Memory B cell (primary cell): ENCODE results near the gene MLANA.
A peak's percentile ranks its signal among the peaks of the same experiment; 100 is the strongest.

Experiments
- ATAC-seq: fragments of 150-1000 bp; cut with Tn5 transposase; 2 replicates; pipeline ENCODE4 v1.10.0; 2021; ENCODE audit warnings: low read depth, mild to moderate bottlenecking, moderate library complexity
- DNase-seq, 2 donors: peaks; one replicate each; pipeline ENCODE4 v3.0.0; 2022; ENCODE audit warnings: low spot score in 2 of 2
- H3K27ac Mint-ChIP-seq: one replicate; pipeline ENCODE4 v1.8.0; 2022; ENCODE audit warnings: mild to moderate bottlenecking, moderate library complexity, mixed read lengths
- H3K27me3 Mint-ChIP-seq: one replicate; pipeline ENCODE4 v1.8.0; 2022; ENCODE audit warnings: mixed read lengths
- H3K36me3 Mint-ChIP-seq: one replicate; pipeline ENCODE4 v1.8.0; 2022; ENCODE audit warnings: mild to moderate bottlenecking, mixed read lengths
- H3K4me1 Mint-ChIP-seq: one replicate; pipeline ENCODE4 v1.8.0; 2022; ENCODE audit warnings: mixed read lengths
- H3K4me3 Mint-ChIP-seq: one replicate; pipeline ENCODE4 v1.8.0; 2022; ENCODE audit warnings: mild to moderate bottlenecking, moderate library complexity, mixed read lengths
- H3K9me3 Mint-ChIP-seq: one replicate; pipeline ENCODE4 v1.8.0; 2022; ENCODE audit warnings: mixed read lengths

Gene MLANA

GRCh38 chr9:5857928-5858327 lies 32.8 kb upstream of the MLANA start:
- no peaks in the 10 kb centered on the region for H3K4me1 Mint-ChIP-seq
- ATAC-seq (no peak), DNase-seq (no peak)
- no peaks in the 10 kb centered on the region for H3K27me3 Mint-ChIP-seq
- H3K36me3 Mint-ChIP-seq: peaks cover 15% of the 10 kb centered on the region
- H3K9me3 Mint-ChIP-seq: no peaks in the 10 kb centered on the region
- H3K4me3 Mint-ChIP-seq: no peak overlapping the region
- H3K27ac Mint-ChIP-seq: no peak overlapping the region

- Mint-ChIP-seq H3K4me1 (no peaks in the 10 kb centered on the region), H3K36me3 (peaks cover 15% of the 10 kb centered on the region), H3K9me3 (no peaks in the 10 kb centered on the region), H3K27me3 (no peaks in the 10 kb centered on the region), H3K4me3 (no peak overlapping the region), H3K27ac (no peak overlapping the region)
- DNase-seq: no peak
- ATAC-seq: no peak
These were observed 31.9 kb upstream of the MLANA start for GRCh38 chr9:5858833-5859232.

GRCh38 chr9:5863092-5863746 lies 27.5 kb upstream of the MLANA start:
- ATAC-seq (no peak), DNase-seq (no peak)
- H3K36me3 Mint-ChIP-seq: peaks cover 18% of the 10 kb centered on the region
- no peak overlapping the region for H3K4me3 Mint-ChIP-seq
- no peak overlapping the region for H3K27ac Mint-ChIP-seq
- no peaks in the 10 kb centered on the region for H3K4me1 Mint-ChIP-seq
- no peaks in the 10 kb centered on the region for H3K9me3 Mint-ChIP-seq
- no peaks in the 10 kb centered on the region for H3K27me3 Mint-ChIP-seq

DNA sequence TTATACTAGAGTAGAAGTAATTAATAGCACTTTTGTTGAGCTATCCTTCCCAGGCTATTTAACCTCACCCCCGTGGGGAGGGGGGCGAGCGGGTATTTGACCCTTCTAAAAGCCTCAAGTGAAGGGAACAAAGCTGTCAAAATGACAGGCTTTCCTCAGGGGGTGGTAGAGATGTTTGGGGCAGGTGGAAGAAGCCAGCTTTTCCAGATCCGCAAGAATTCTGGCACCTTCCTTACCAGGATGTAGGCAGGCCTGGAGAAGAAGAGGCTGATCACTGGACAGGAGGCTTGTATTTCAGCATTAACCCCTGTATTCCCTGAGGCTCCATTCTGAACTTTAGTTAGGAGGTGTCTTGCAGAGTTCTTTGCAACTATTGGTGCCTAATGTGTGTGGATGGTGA lies 26.2 kb upstream of the MLANA start:
- Mint-ChIP-seq H3K4me3 (no peak overlapping the region), H3K9me3 (no peaks in the 10 kb centered on the region), H3K4me1 (no peaks in the 10 kb centered on the region), H3K36me3 (peaks cover 15% of the 10 kb centered on the region), H3K27ac (no peak overlapping the region), H3K27me3 (no peaks in the 10 kb centered on the region)
- no peak for DNase-seq
- ATAC-seq: no peak

DNA sequence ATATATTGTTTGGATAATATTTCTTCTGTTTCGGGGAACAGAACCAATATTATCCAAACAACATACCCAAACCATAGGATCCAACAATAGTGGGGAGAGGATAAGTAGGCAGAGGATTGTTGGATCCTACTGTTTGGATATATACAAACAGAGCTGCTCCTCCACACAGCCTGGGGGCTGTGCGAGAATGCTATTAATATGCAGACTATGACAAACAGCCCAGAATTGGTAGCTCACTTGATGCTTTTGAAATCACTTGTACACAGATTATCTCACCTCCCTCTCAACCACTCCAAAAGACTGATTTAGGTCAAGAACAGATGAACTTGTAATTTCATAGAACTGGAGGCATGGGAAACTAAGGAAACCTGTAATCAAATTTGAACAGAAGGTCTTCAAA lies 24.4 kb upstream of the MLANA start:
- Mint-ChIP-seq H3K9me3 (no peaks in the 10 kb centered on the region), H3K27ac (no peak overlapping the region), H3K4me1 (no peaks in the 10 kb centered on the region), H3K4me3 (no peak overlapping the region), H3K27me3 (no peaks in the 10 kb centered on the region), H3K36me3 (peaks cover 16% of the 10 kb centered on the region)
- ATAC-seq (no peak), DNase-seq (no peak)

DNA sequence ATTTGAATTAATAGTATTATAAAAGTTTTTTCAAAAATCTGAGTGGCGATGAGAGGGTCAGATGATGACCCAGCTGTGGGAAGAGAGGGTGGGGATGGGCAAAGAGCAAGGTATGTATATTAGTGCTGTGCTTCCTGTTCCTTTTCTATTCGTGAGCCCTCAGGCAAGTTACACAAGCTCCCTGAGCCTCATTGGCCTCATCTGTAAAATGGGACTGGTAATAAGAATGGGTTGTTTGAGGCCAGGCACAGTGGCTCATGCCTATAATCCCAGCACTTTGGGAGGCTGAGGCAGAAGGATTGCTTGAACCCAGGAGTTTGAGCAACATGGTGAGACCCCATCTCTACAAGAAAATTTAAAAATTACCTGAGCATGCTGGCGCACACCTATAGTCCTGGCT lies 24.0 kb upstream of the MLANA start:
- H3K36me3 Mint-ChIP-seq: peaks cover 16% of the 10 kb centered on the region
- no peak for ATAC-seq
- H3K4me1 Mint-ChIP-seq: no peaks in the 10 kb centered on the region
- H3K27me3 Mint-ChIP-seq: no peaks in the 10 kb centered on the region
- no peak for DNase-seq
- H3K27ac Mint-ChIP-seq: no peak overlapping the region
- H3K9me3 Mint-ChIP-seq: no peaks in the 10 kb centered on the region
- no peak overlapping the region for H3K4me3 Mint-ChIP-seq

DNA sequence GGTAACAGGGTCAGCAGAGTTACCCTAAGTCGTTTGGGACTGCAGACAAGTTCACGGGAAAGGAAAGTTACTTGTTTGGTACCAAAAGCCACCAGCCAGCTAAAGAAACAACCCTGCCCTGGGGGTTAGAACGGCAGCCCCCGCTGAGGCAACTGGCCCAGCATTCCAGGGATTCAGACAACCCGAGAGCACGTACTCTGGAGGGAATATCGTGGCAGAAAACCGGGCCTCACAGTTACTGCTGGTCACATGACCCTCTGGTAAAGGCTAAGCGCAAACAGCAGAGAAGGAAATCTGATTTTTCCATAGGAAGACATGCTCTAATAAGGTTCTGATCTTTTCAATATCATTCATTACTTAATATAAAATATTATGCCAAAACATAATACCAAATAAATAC lies 22.5 kb upstream of the MLANA start:
- H3K4me1 Mint-ChIP-seq: no peaks in the 10 kb centered on the region
- H3K36me3 Mint-ChIP-seq: peaks cover 18% of the 10 kb centered on the region
- no peak overlapping the region for H3K27ac Mint-ChIP-seq
- H3K4me3 Mint-ChIP-seq: no peak overlapping the region
- H3K9me3 Mint-ChIP-seq: no peaks in the 10 kb centered on the region
- ATAC-seq (no peak), DNase-seq (no peak)
- H3K27me3 Mint-ChIP-seq: no peaks in the 10 kb centered on the region

- Mint-ChIP-seq H3K4me3 (no peak overlapping the region), H3K4me1 (no peaks in the 10 kb centered on the region), H3K27ac (no peak overlapping the region), H3K27me3 (no peaks in the 10 kb centered on the region), H3K9me3 (no peaks in the 10 kb centered on the region), H3K36me3 (peaks cover 22% of the 10 kb centered on the region)
- ATAC-seq (no peak), DNase-seq (no peak)
These were observed 21.2 kb upstream of the MLANA start for GRCh38 chr9:5869315-5870019.

- Mint-ChIP-seq H3K27ac (no peak overlapping the region), H3K4me3 (no peak overlapping the region), H3K36me3 (peaks cover 22% of the 10 kb centered on the region), H3K4me1 (peaks cover under 1% of the 10 kb centered on the region), H3K9me3 (no peaks in the 10 kb centered on the region), H3K27me3 (no peaks in the 10 kb centered on the region)
- ATAC-seq (no peak), DNase-seq (no peak)
These were observed 20.7 kb upstream of the MLANA start for GRCh38 chr9:5870020-5870339.

DNA sequence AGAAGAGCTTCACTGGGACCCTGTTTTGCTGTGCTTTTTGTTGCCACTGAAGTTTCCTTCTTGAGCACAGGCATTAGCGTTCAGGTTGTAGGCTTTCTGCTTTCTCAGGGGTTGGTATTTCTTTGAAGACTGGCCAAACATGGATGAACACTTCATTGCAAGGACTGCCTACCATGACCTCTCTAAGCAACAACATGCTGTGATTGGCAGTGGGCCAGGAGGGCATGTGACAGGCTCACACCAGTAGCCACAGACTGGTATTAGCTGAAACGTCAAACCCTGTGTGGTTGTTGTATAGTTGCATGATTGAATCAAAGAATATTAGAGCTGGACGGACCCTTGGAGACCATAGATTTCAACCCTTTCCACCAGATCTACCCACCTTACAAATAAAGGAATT lies 20.0 kb upstream of the MLANA start:
- H3K4me3 Mint-ChIP-seq: no peak overlapping the region
- ATAC-seq: no peak
- H3K9me3 Mint-ChIP-seq: no peaks in the 10 kb centered on the region
- H3K27me3 Mint-ChIP-seq: no peaks in the 10 kb centered on the region
- peaks cover 25% of the 10 kb centered on the region for H3K36me3 Mint-ChIP-seq
- no peak overlapping the region for H3K27ac Mint-ChIP-seq
- peaks cover 5% of the 10 kb centered on the region for H3K4me1 Mint-ChIP-seq
- DNase-seq: no peak

DNA sequence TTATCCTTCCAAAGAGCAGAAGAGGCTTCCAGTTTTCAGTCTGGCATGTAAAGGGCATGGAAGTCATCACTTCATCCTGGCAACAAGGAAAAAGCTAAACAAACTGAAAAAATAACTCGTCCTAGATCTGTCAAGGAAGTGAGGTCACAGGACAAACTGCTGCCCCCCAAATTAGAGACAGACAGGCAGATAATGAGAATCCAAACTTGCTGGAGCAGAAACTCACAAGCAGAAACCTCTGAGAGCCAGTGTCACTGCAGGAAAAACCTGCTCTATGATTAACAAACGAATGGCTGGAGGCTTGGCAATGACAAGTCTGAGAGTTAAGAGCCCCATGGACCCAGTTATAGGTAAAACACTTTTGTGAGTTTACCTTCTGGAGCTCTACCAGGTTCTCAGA lies 18.9 kb upstream of the MLANA start:
- no peak for DNase-seq
- Mint-ChIP-seq H3K27me3 (no peaks in the 10 kb centered on the region), H3K4me3 (no peak overlapping the region), H3K9me3 (no peaks in the 10 kb centered on the region), H3K36me3 (peaks cover 25% of the 10 kb centered on the region), H3K4me1 (peaks cover 13% of the 10 kb centered on the region), H3K27ac (no peak overlapping the region)
- ATAC-seq: no peak

DNA sequence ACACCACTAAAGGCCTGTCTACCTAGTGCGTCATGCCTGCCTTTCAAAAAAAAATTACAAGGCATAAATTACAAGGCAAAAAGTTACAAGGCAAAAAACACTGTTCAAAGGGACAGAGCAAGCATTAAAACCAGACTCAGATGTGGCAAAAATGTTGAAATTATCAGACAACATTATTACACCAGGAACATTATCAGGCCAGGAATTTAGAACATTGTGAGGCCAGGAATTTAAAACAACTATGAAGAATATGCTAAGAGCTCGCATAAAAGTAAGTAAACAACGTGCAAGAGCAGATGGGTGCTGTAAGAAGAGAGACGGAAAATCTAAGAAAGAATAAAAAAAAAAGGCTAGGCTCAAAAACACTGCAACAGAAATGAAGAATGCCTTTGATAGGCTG lies 18.2 kb upstream of the MLANA start:
- Mint-ChIP-seq H3K27me3 (no peaks in the 10 kb centered on the region), H3K36me3 (peaks cover 23% of the 10 kb centered on the region), H3K4me1 (peaks cover 13% of the 10 kb centered on the region), H3K9me3 (no peaks in the 10 kb centered on the region), H3K27ac (no peak overlapping the region), H3K4me3 (no peak overlapping the region)
- ATAC-seq (no peak), DNase-seq (no peak)

DNA sequence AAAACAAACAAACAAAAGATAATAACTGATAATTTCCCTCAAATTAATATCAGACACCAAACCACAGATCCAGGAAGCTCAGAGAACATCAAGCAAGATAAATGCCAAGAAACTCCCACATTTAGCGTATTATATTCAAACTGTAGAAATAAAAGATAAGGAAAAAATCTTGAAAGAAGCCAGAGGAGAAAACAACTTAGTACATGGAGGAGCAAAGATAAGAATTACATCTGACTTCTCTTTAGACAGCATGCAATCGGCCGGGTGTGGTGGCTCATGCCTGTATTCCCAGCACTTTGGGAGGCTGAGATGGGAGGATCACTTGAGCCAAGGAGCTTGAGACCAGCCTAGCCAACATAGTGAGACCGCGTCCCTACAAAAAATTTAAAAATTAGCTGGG lies 17.2 kb upstream of the MLANA start:
- DNase-seq (no peak), ATAC-seq (no peak)
- peaks cover 17% of the 10 kb centered on the region for H3K36me3 Mint-ChIP-seq
- H3K4me3 Mint-ChIP-seq: no peak overlapping the region
- no peaks in the 10 kb centered on the region for H3K9me3 Mint-ChIP-seq
- H3K4me1 Mint-ChIP-seq: peaks cover 13% of the 10 kb centered on the region
- no peaks in the 10 kb centered on the region for H3K27me3 Mint-ChIP-seq
- no peak overlapping the region for H3K27ac Mint-ChIP-seq

GRCh38 chr9:5874048-5874447 lies 16.6 kb upstream of the MLANA start:
- H3K27me3 Mint-ChIP-seq: no peaks in the 10 kb centered on the region
- no peak overlapping the region for H3K27ac Mint-ChIP-seq
- H3K36me3 Mint-ChIP-seq: peaks cover 17% of the 10 kb centered on the region
- DNase-seq (no peak), ATAC-seq (no peak)
- H3K4me1 Mint-ChIP-seq: peaks cover 13% of the 10 kb centered on the region
- H3K9me3 Mint-ChIP-seq: no peaks in the 10 kb centered on the region
- no peak overlapping the region for H3K4me3 Mint-ChIP-seq

DNA sequence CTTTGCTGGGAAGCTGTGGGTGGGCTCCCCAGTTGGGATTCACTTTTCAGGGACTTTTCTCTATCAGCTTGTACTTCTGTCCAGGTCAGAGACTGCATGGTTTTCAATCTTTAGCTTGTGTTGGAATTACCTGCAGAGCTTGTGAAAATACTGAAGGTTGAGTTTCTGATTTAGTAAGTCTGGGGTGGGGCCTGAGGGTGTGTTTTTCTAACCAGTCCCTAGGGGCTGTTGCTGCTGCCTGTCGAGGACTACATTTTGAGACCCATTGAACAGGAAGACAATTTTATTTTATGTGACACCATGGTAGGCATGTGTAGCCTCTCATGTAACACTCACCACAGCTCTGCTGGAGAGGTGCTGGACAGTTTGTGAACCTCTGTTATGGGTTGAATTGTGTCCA lies 14.7 kb upstream of the MLANA start:
- Mint-ChIP-seq H3K27ac (peak overlapping the region; percentile 29), H3K4me1 (peaks cover 13% of the 10 kb centered on the region), H3K9me3 (no peaks in the 10 kb centered on the region)

More for the DNA sequence above, 14.7 kb upstream of the MLANA start:
- peaks cover 11% of the 10 kb centered on the region for H3K36me3 Mint-ChIP-seq
- no peak for DNase-seq
- ATAC-seq: no peak
- no peaks in the 10 kb centered on the region for H3K27me3 Mint-ChIP-seq
- H3K4me3 Mint-ChIP-seq: no peak overlapping the region
